Fibroblast of the aortic adventitia (primary cell): ENCODE measurements around the gene PCCB. TPM values are rescaled to one million over a fixed set of nuclear protein-coding genes. Genes with fewer than 3 reads are reported as not detected.

Experiments used
- DNase-seq: peaks from one replicate; pipeline ENCODE4 v3.0.0-alpha.2; 2010; ENCODE audit warnings: low read depth
- H3K4me3 ChIP-seq: 2 replicates; pipeline ENCODE4 v1.5.1; 2011; ENCODE audit warnings: low read depth, mild to moderate bottlenecking, control low read depth, low read length, moderate library complexity
- total RNA-seq: library from RNA; depleted of rRNA; stranded (reverse); fragments of >200 nt; gene quantifications from 2 replicates; pipeline ENCODE4 v1.2.3, GENCODE V29; 2012; ENCODE audit warnings: low replicate concordance
- TF ChIP-seq, protein P1 (sequence below): IDR thresholded peaks from 2 replicates; pipeline ENCODE4 v1.5.1; 2011; ENCODE audit warnings: mild to moderate bottlenecking, low read length, control low read depth, inconsistent platforms; ENCODE audit not compliant: insufficient read depth

PCCB gene
- total RNA-seq, 1 donor = 37.2 TPM

DNA sequence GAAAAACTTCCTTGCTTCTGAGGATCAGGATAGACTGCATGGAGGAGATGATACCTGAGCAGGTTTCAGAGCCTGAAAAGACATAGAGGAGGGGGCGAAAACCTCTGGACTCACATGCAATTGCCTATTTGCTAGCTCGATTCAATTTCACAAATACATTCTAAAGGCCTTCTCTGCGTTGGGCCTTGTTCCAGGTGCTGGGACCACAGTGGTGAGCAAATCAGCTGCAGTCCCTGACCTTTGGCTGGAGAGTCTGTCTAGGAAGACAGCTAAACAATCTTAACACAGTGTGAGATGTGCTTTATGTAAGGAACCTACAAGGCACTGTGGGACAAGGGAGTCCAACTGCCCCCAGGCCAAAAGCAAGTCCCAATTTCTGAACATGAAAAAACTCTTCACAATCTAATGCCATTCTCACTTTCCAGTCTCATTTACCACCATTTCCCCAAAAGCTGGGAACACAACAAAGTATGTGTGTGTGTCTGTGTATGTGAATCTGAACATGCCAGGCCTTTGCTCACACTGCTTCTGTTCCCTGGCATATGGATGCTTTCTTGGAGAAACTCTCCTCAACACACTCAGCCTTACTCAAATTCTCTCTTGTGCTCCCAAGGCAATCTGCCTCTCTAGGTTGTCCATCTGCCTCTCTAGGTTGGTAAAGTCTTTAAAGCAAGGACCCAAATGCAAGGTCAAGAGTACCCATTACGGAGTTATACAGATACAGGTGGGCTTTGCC lies 2.1 kb upstream of the PCCB start:
- TF ChIP-seq, protein P1, sequence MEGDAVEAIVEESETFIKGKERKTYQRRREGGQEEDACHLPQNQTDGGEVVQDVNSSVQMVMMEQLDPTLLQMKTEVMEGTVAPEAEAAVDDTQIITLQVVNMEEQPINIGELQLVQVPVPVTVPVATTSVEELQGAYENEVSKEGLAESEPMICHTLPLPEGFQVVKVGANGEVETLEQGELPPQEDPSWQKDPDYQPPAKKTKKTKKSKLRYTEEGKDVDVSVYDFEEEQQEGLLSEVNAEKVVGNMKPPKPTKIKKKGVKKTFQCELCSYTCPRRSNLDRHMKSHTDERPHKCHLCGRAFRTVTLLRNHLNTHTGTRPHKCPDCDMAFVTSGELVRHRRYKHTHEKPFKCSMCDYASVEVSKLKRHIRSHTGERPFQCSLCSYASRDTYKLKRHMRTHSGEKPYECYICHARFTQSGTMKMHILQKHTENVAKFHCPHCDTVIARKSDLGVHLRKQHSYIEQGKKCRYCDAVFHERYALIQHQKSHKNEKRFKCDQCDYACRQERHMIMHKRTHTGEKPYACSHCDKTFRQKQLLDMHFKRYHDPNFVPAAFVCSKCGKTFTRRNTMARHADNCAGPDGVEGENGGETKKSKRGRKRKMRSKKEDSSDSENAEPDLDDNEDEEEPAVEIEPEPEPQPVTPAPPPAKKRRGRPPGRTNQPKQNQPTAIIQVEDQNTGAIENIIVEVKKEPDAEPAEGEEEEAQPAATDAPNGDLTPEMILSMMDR = no peak
- no peak overlapping the region for H3K4me3 ChIP-seq
- DNase-seq = no peak

GRCh38 chr3:136249091-136249490 lies 1.0 kb upstream of the PCCB start:
- TF ChIP-seq, protein P1 = no peak
- no peak for DNase-seq
- H3K4me3 ChIP-seq = no peak overlapping the region

GRCh38 chr3:136249593-136249992 lies 547 bp upstream of the PCCB start:
- DNase-seq = no peak
- TF ChIP-seq, protein P1 = no peak
- H3K4me3 ChIP-seq = peak overlapping the region; percentile 82

- TF ChIP-seq, protein P1 = peak; percentile 40
- peak; percentile 71 for DNase-seq
- H3K4me3 ChIP-seq = peak overlapping the region; percentile 82
Observed at GRCh38 chr3:136250903-136251460, 842 bp downstream of the PCCB start.

- DNase-seq = peak; percentile 3
Observed at GRCh38 chr3:136251511-136251910, 1.4 kb downstream of the PCCB start.

GRCh38 chr3:136255672-136256406 lies 5.7 kb downstream of the PCCB start:
- no peak for DNase-seq
- TF ChIP-seq, protein P1 = no peak
- H3K4me3 ChIP-seq = no peak overlapping the region

More at GRCh38 chr3:136251511-136251910, 1.4 kb downstream of the PCCB start:
- TF ChIP-seq, protein P1 = no peak
- peak overlapping the region; percentile 82 for H3K4me3 ChIP-seq
